Measurements from ENCODE around the gene HOXA11. TPM values are rescaled to one million over a fixed set of nuclear protein-coding genes. Genes with fewer than 3 reads are reported as not detected.

HOXA11 gene
- total and polyA plus RNA-seq, 4 experiments from 2014 or later = not detected

DNA sequence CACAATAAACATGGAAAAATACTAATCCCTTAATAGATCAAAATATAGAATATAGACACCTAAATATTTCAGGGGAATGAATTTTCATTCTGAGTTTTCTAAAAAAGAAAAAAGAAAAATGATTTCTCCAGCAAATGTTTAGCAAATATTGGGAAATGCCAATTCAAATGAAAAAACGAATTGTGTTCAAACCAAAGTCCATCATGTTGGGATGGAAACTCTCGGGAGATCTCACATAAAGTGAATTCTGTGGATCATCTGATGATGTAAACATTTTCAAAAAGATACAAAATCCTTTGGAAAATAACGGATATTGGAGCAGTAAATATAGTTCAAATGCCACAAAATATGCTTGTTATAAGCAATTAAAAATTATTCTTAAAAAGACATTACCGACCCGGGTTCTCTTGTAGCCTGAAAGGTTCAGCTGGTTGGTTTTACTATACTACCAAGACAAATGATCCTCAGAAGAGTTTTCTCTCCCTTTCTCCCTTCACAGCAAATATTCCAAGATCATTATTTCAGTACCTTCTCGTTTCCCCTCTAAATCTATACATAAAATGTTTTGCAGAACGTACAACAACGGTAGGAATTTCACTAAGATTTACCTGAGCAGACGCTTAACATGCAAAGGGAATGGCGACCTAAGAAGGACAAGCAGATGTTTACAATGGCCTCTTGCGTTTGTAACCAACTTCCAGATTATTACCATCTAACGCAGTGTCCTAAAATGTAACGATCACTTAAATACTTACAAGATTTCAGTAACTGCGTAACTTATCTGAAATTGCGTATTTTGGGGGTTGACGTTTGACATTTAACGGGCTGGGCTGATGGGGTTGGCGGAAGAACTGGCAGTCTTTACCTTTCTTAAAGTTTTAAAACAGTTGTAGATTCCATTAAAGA, 12.4 kb upstream of the HOXA11 start:
- peak overlapping the region in 2 of 8 donors; percentile 0 to 9 for H3K4me3 Mint-ChIP-seq
- H3K4me1 ChIP-seq (ENCODE audit: insufficient read depth, low read length) = peaks cover 41% of the 10 kb centered on the region
- no peak for DNase-seq
- H3K4me1 Mint-ChIP-seq = peaks cover 21 to 54% (median 36%) of the 10 kb centered on the region in 4 donors
- no peak overlapping the region for H3K27ac ChIP-seq (ENCODE audit: low read depth, low read length)
- ChIA-PET CTCF (ENCODE audit: partially characterized antibody) (no interaction called here), POLR2A (ENCODE audit: partially characterized antibody) (no interaction called here)
- H3K9me3 Mint-ChIP-seq = peaks cover 0 to 7% (median 2%) of the 10 kb centered on the region in 8 donors
- H3K27me3 Mint-ChIP-seq = peaks cover 70 to 75% of the 10 kb centered on the region in 2 donors
- peaks cover 74% of the 10 kb centered on the region for H3K27me3 ChIP-seq (ENCODE audit: insufficient read depth, low read length)
- H3K4me3 ChIP-seq (ENCODE audit: low read length in 2 of 2) = no peak overlapping the region
- H3K36me3 Mint-ChIP-seq = no peaks in the 10 kb centered on the region
- peak overlapping the region in 2 of 7 donors; percentile 33 to 77 for H3K27ac Mint-ChIP-seq
- intact Hi-C loops (cut with micrococcal nuclease) = loop anchor here (2.0 to 10.0 kb wide), 3 partner anchors 465 to 977 kb away; partner anchors contain the start of gene HIBADH
- H3K9me3 ChIP-seq (ENCODE audit: control insufficient read depth in 1 of 2, low read length in 2 of 2) = no peaks in the 10 kb centered on the region
- no peaks in the 10 kb centered on the region for H3K36me3 ChIP-seq (ENCODE audit: insufficient read depth, low read length)

DNA sequence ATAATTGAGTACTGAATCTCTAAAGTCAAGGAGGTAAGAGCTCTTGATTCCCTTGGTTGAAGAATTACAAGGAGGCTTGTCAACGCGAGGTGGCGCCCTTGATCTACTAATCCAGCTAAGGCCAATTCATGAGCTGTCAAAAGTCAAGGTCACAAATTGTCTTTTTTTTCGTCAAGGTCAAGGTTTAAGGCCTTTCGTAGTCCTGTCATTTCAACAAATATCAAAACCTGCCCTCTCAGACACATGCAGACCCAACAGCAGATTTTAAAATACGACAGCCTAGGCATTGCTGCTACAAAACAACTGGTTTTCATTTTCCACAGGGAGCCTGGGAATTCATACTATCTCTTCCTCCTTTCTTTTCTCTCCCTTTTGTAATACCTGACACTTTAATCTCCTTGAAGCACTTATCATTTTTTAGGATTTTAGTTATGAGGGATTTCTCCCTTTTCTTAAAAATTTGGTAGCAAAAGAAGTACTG, 11.3 kb upstream of the HOXA11 start:
- intact Hi-C loops (cut with micrococcal nuclease) = loop anchor here (1.0 to 10.0 kb wide), 8 partner anchors 380 to 978 kb away; partner anchors contain the start of gene HIBADH
- peaks cover 0 to 9% (median 2%) of the 10 kb centered on the region in 8 donors for H3K9me3 Mint-ChIP-seq
- Histone ChIP-seq H3K27me3 (ENCODE audit: insufficient read depth, low read length) (peaks cover 76% of the 10 kb centered on the region), H3K9me3 (ENCODE audit: control insufficient read depth in 1 of 2, low read length in 2 of 2) (no peaks in the 10 kb centered on the region), H3K4me1 (ENCODE audit: insufficient read depth, low read length) (peaks cover 45% of the 10 kb centered on the region), H3K27ac (ENCODE audit: low read depth, low read length) (no peak overlapping the region), H3K36me3 (ENCODE audit: insufficient read depth, low read length) (no peaks in the 10 kb centered on the region), H3K4me3 (ENCODE audit: low read length in 2 of 2) (no peak overlapping the region)
- no peaks in the 10 kb centered on the region for H3K36me3 Mint-ChIP-seq
- peak; percentile 71 to 79 (median 75) for DNase-seq
- H3K27ac Mint-ChIP-seq = peak overlapping the region in 2 of 7 donors; percentile 61 to 74
- peaks cover 65 to 72% of the 10 kb centered on the region in 2 donors for H3K27me3 Mint-ChIP-seq
- H3K4me3 Mint-ChIP-seq = peak overlapping the region in 1 of 8 donors; percentile 52
- H3K4me1 Mint-ChIP-seq = peaks cover 20 to 54% (median 33%) of the 10 kb centered on the region in 4 donors
- ChIA-PET CTCF (ENCODE audit: partially characterized antibody) (interaction anchor here (0.7 to 3.3 kb wide), 39 partner anchors 9 to 1303 kb away, joined by 3 to 39 read pairs (median 5); partner anchors contain the start of genes HOXA10 and HOXA11), POLR2A (ENCODE audit: partially characterized antibody) (interaction anchor here (1.1 to 2.3 kb wide), 3 partner anchors 11 to 544 kb away, joined by 4 to 9 read pairs (median 4); partner anchors contain the start of genes HOXA11 and TAX1BP1)

- Mint-ChIP-seq H3K4me3 (no peak overlapping the region), H3K36me3 (no peaks in the 10 kb centered on the region), H3K27ac (peak overlapping the region in 1 of 7 donors; percentile 44), H3K4me1 (peaks cover 12 to 53% (median 22%) of the 10 kb centered on the region in 4 donors), H3K9me3 (peaks cover 0 to 9% (median 2%) of the 10 kb centered on the region in 8 donors), H3K27me3 (peaks cover 66 to 75% of the 10 kb centered on the region in 2 donors)
- ChIA-PET POLR2A (ENCODE audit: partially characterized antibody) (interaction anchor here (2.3 kb wide), 1 partner anchor 9 kb away, joined by 9 read pairs; the partner anchor contains the start of gene HOXA11), CTCF (ENCODE audit: partially characterized antibody) (interaction anchor here (0.6 to 3.3 kb wide), 13 partner anchors 10 to 1302 kb away, joined by 3 to 39 read pairs (median 8); no protein-coding TSS in a partner anchor)
- H3K9me3 ChIP-seq (ENCODE audit: control insufficient read depth in 1 of 2, low read length in 2 of 2) = no peaks in the 10 kb centered on the region
- intact Hi-C loops (cut with micrococcal nuclease) = loop anchor here (5.0 to 10.0 kb wide), 2 partner anchors 467 to 980 kb away; partner anchors contain the start of gene HIBADH
- H3K4me3 ChIP-seq (ENCODE audit: low read length in 2 of 2) = no peak overlapping the region
- peaks cover 79% of the 10 kb centered on the region for H3K27me3 ChIP-seq (ENCODE audit: insufficient read depth, low read length)
- no peak overlapping the region for H3K27ac ChIP-seq (ENCODE audit: low read depth, low read length)
- no peaks in the 10 kb centered on the region for H3K36me3 ChIP-seq (ENCODE audit: insufficient read depth, low read length)
- DNase-seq = no peak
- peaks cover 34% of the 10 kb centered on the region for H3K4me1 ChIP-seq (ENCODE audit: insufficient read depth, low read length)
Observed at GRCh38 chr7:27194686-27195379, 9.8 kb upstream of the HOXA11 start.

GRCh38 chr7:27194002-27194352, 8.9 kb upstream of the HOXA11 start:
- H3K9me3 Mint-ChIP-seq = peaks cover 0 to 9% (median 2%) of the 10 kb centered on the region in 8 donors
- ChIA-PET CTCF (ENCODE audit: partially characterized antibody) (interaction anchor here (1.8 to 3.3 kb wide), 3 partner anchors 33 to 902 kb away, joined by 6 to 39 read pairs (median 38); no protein-coding TSS in a partner anchor), POLR2A (ENCODE audit: partially characterized antibody) (interaction anchor here (0.7 kb wide), 1 partner anchor 26 kb away, joined by 3 read pairs; no protein-coding TSS in a partner anchor)
- Histone ChIP-seq H3K4me1 (ENCODE audit: insufficient read depth, low read length) (peaks cover 39% of the 10 kb centered on the region), H3K36me3 (ENCODE audit: insufficient read depth, low read length) (no peaks in the 10 kb centered on the region), H3K27ac (ENCODE audit: low read depth, low read length) (no peak overlapping the region), H3K4me3 (ENCODE audit: low read length in 2 of 2) (no peak overlapping the region), H3K9me3 (ENCODE audit: control insufficient read depth in 1 of 2, low read length in 2 of 2) (no peaks in the 10 kb centered on the region), H3K27me3 (ENCODE audit: insufficient read depth, low read length) (peaks cover 86% of the 10 kb centered on the region)
- H3K4me1 Mint-ChIP-seq = peaks cover 13 to 57% (median 26%) of the 10 kb centered on the region in 4 donors
- peak overlapping the region in 1 of 7 donors; percentile 62 for H3K27ac Mint-ChIP-seq
- H3K27me3 Mint-ChIP-seq = peaks cover 68 to 78% of the 10 kb centered on the region in 2 donors
- H3K4me3 Mint-ChIP-seq = peak overlapping the region in 3 of 8 donors; percentile 22 to 48 (median 38)
- H3K36me3 Mint-ChIP-seq = no peaks in the 10 kb centered on the region
- no peak for DNase-seq
- intact Hi-C loops (cut with micrococcal nuclease) = loop anchor here (10.0 kb wide), 1 partner anchor 981 kb away; no protein-coding TSS in a partner anchor

DNA sequence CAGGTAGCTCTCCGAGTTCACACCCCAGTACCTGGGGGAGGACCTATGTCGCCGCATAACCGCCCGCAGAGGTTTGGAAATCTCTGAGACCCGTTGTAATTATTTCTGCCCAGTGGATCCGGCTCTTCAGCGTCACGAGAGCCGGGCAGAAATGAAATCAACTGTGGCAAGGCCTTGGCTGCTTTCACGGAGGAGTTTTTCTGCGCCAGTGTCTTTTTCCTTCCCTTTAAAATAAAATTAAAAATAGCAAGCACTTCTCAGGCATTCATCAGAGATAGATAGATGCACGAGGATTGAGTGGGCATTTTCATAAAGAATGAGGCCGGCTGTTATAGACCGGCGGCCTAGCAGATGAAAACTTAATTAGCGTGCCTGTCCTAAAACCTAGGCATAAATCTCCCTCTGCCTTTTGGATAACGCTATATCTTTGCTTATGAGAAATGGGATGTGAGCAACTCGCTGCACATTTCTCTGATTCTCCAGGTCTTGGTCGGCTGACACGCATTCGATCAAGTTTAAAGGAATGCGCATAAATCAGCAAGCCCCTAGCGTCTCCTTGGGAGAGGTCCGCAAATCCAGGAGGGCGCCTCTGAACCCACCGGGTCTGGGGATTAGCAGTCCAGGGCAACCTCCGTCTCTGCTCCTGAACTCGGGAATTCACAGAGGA, 8.4 kb upstream of the HOXA11 start:
- Histone ChIP-seq H3K27ac (ENCODE audit: low read depth, low read length) (no peak overlapping the region), H3K4me1 (ENCODE audit: insufficient read depth, low read length) (peaks cover 40% of the 10 kb centered on the region), H3K27me3 (ENCODE audit: insufficient read depth, low read length) (peaks cover 86% of the 10 kb centered on the region), H3K36me3 (ENCODE audit: insufficient read depth, low read length) (no peaks in the 10 kb centered on the region), H3K4me3 (ENCODE audit: low read length in 2 of 2) (no peak overlapping the region), H3K9me3 (ENCODE audit: control insufficient read depth in 1 of 2, low read length in 2 of 2) (no peaks in the 10 kb centered on the region)
- peak overlapping the region in 2 of 7 donors; percentile 9 to 62 for H3K27ac Mint-ChIP-seq
- DNase-seq = no peak
- H3K36me3 Mint-ChIP-seq = no peaks in the 10 kb centered on the region
- peaks cover 69 to 78% of the 10 kb centered on the region in 2 donors for H3K27me3 Mint-ChIP-seq
- intact Hi-C loops (cut with micrococcal nuclease) = loop anchor here (10.0 kb wide), 1 partner anchor 981 kb away; no protein-coding TSS in a partner anchor
- peak overlapping the region in 6 of 8 donors; percentile 38 to 61 (median 50) for H3K4me3 Mint-ChIP-seq
- CTCF ChIA-PET (ENCODE audit: partially characterized antibody) = interaction anchor here (1.3 to 3.3 kb wide), 2 partner anchors 15 to 829 kb away, joined by 3 to 39 read pairs; no protein-coding TSS in a partner anchor
- POLR2A ChIA-PET (ENCODE audit: partially characterized antibody) = interaction anchor here (0.7 to 1.3 kb wide), 2 partner anchors 26 to 43 kb away, joined by 3 to 4 read pairs; no protein-coding TSS in a partner anchor
- H3K4me1 Mint-ChIP-seq = peaks cover 16 to 57% (median 27%) of the 10 kb centered on the region in 4 donors
- H3K9me3 Mint-ChIP-seq = peaks cover 0 to 7% (median 2%) of the 10 kb centered on the region in 8 donors

All from CD4-positive, alpha-beta memory T cell (primary cell).